K562 treated with DMSO at 1 percent for 24 hours (cell line): ENCODE results near the gene GNRH2. TPM values are rescaled to one million over a fixed set of nuclear protein-coding genes. Genes with fewer than 3 reads are reported as not detected.

ENCODE experiments used
- total RNA-seq: library from RNA; unstranded; fragments of 300-600 nt; gene quantifications from 2 replicates; pipeline ENCODE4 v1.2.3, GENCODE V29; 2022; ENCODE audit warnings: low read depth; ENCODE audit not compliant: insufficient read depth

Gene GNRH2, protein sequence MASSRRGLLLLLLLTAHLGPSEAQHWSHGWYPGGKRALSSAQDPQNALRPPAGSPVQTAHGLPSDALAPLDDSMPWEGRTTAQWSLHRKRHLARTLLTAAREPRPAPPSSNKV
- not detected in 2 replicates for total RNA-seq

DNA sequence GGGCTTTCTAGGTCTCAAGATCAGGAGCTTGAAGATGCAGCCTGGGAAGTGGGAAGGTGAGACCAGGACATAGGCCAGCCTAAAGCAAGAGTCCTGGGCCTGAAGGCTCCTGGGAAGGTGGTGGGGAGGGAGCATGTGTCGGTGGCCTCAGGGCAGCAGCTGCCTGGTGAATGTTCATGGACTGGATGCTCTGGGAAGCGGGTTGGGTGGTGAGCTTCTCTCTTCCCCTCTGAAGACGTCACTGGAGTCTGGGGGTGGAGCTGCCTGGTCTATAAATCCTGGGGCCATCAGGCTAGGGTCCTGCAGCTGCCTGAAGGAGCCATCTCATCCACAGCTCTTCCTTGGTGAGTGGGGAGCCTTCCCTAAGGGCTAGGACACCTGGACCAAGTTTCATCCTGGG is at the start of gene GNRH2:
Gene GNRH2 (plus strand): TSS at position 301 of the 400 bp plus-strand sequence. CDS start 793 bp downstream, outside the sequence.

GRCh38 chr20:3045816-3046676 is 2.6 kb downstream of the GNRH2 start, which contains the start of gene MRPS26:
Gene MRPS26 (plus strand): TSS chr20:3046052. CDS start chr20:3046069, 17 bp downstream.

DNA sequence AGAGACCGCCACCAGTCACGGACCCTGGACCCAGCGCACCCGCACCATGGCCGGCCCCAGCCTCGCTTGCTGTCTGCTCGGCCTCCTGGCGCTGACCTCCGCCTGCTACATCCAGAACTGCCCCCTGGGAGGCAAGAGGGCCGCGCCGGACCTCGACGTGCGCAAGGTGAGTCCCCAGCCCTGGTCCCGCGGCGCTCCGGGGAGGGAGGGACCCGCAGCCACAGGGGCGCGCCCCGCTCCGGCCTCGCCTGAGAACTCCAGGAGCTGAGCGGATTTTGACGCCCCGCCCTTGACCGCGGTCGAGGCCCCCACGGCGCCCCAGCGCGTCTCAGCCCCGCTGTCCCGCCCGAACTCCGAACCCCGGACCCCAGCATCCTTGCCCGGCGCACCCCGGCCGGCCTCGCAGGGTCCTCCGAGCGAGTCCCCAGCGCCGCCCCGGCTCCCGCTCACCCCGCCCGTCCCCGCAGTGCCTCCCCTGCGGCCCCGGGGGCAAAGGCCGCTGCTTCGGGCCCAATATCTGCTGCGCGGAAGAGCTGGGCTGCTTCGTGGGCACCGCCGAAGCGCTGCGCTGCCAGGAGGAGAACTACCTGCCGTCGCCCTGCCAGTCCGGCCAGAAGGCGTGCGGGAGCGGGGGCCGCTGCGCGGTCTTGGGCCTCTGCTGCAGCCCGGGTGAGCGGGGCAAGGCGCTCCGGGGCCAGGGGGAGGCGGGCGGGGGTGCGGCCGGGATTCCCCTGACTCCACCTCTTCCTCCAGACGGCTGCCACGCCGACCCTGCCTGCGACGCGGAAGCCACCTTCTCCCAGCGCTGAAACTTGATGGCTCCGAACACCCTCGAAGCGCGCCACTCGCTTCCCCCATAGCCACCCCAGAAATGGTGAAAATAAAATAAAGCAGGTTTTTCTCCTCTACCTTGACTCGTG is 28.4 kb downstream of the GNRH2 start, which contains the start of gene OXT:
Gene OXT (plus strand): TSS at position 11 of the 920 bp plus-strand sequence. CDS start 36 bp downstream, at position 47.

DNA sequence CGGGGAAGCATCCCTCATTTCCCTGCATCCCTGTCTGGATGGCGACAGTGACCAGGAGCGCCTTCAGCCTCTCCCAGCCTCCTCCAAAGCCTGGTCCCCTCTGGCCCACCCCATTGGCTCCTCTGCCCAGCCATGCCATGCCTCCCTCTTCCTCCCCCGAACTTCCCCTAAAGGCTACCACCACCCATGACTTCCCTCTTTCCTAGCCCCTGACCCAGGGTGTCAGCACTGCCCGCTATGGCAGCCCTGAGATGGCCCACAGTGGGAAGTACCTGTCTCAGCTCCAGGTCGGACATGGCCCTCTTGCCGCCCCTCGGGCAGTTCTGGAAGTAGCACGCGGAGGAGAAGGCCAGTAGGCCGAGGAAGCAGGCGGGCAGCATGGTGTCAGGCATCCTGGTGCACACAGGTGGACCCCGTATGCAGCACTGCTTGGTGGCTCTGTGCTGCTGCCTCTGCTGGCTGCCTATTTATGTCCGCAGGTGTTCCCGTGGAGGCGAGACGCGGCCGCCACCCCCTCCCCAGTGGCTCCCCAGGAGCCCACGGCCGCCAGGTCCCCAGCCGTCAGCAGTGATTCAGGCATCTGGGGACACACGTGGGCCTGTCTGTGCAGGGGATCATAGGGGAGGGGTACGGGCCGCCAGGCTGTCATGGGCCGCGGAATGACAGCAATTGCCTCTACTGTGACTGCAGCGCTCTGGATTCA is 41.0 kb downstream of the GNRH2 start, which contains the start of gene AVP:
Gene AVP (minus strand): TSS at position 442 of the 703 bp plus-strand sequence. CDS start 50 bp downstream, at position 392.

Other genes starting within 250 kb of the GNRH2 start
- 0.69 and 1.2 TPM in 2 replicates for gene CPXM1, start 243.0 kb upstream of the GNRH2 start, total RNA-seq
- not detected in 2 replicates for gene C20orf141, start 228.6 kb upstream of the GNRH2 start, total RNA-seq
- gene TMEM239, start 227.3 kb upstream of the GNRH2 start, total RNA-seq: not detected in 2 replicates
- gene PCED1A, start 203.0 kb upstream of the GNRH2 start, total RNA-seq: 16.6 and 17.3 TPM in 2 replicates
- gene VPS16, start 202.9 kb upstream of the GNRH2 start, total RNA-seq: 47.0 and 49.4 TPM in 2 replicates
- gene PTPRA, start 170.1 kb upstream of the GNRH2 start, total RNA-seq: 31.4 and 37.5 TPM in 2 replicates
- 43.2 and 50.3 TPM in 2 replicates for gene MRPS26, start 2.4 kb downstream of the GNRH2 start, total RNA-seq
- gene OXT, start 28.0 kb downstream of the GNRH2 start, total RNA-seq: not detected in 2 replicates
- not detected in 2 replicates for gene AVP, start 41.1 kb downstream of the GNRH2 start, total RNA-seq
- gene FASTKD5, start 116.2 kb downstream of the GNRH2 start, total RNA-seq: 10.9 and 12.1 TPM in 2 replicates
- gene UBOX5, start 116.2 kb downstream of the GNRH2 start, total RNA-seq: 4.8 and 4.9 TPM in 2 replicates
- gene LZTS3, start 129.9 kb downstream of the GNRH2 start, total RNA-seq: 4.4 and 5.0 TPM in 2 replicates
- gene DDRGK1, start 161.1 kb downstream of the GNRH2 start, total RNA-seq: 34.2 and 34.7 TPM in 2 replicates
- 42.1 and 57.2 TPM in 2 replicates for gene ITPA, start 165.9 kb downstream of the GNRH2 start, total RNA-seq
- 0.14 TPM in 1 of 2 replicates, not detected in the other for gene SLC4A11, start 195.6 kb downstream of the GNRH2 start, total RNA-seq